ENCODE measurements around the gene AFF1.

Gene AFF1

DNA sequence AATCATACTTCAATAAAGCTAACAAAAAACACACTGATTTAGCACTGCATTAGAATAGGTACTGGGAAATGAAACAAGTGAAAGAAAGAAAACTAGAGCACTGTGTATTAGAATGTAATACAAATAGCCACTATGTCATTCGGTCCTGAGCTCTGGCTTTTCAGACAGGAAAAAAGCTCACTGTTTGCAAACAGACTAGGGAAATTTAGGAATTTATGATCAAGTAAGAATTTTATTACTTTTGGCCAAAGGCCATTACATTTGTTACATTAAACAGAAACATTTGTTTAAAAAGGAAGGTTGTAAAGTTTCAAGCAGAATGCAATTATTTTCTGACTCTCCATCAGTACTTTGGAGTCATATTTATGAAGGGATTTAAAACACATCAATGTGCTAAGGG is 216.9 kb downstream of the AFF1 start:
- DNase-seq (ENCODE audit: low spot score) = no peak

DNA sequence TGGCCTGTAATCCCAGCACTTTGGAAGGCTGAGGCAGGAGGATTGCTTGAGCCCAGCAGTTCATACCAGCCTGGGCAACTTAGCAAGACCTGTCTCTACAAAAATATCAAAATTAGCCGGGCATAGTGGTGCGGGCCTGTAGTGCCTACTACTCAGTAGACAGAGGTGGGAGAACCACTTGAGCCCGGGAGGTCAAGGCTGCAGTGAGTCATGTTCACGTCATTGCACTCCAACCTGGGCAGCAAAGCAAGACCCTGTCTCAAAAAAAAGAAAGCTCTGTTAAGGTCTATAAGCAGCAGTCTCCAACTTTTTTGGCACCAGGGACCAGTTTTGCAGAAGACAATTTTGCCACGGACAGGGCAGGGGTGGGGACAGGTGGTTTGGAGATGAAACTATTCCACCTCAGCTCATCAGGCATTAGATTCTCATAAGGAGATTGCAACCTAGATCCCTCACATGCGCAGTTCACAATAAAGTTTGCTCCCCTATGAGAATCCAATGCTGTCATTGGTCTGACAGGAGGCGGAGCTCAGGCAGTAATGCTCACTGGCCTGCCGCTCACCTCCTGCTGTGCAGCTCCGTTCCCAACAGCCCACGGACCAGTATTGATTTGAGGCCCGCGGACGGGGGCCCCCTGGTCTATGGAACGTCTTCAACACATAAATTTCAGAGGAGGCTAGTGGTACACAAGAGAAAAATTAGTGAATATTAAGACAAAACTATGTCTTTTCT is 217.7 kb downstream of the AFF1 start:
- DNase-seq (ENCODE audit: low spot score) = no peak

DNA sequence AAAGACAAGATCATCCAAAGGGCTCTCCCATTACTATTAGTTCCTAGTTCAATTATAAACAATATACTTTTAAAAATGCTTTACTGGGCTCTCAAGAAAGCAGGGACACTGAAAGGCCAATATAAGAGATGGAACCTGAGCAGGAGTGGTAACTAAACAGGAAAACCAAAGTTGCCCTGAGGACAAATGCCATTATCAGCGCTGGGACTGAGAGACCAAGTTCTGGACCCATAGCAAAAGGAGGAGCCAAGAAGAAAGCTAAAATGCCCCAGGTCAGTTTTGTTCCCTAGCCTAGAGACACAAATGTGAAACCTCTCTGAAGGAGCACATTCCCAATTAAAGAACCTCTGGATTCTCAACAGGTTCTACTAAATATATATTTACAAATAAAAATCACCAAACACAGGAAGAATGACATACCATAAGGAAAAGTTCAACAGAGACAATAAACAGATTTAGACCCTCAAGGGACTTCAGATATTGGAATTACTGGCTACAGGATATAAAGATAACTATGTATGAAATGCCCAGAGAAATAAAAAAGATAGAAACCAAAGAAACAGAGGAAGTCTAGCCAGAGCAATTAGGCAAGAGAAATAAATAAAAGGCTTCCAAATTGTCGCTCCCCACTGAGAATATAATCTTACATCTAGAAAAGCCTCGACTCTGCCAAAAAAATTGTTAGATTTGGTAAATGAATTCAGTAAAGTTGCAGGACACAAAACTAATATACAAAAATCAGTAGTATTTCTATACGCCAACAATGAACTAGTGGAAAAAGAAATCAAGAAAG is 218.5 kb downstream of the AFF1 start:
- no peak for DNase-seq (ENCODE audit: low spot score)

DNA sequence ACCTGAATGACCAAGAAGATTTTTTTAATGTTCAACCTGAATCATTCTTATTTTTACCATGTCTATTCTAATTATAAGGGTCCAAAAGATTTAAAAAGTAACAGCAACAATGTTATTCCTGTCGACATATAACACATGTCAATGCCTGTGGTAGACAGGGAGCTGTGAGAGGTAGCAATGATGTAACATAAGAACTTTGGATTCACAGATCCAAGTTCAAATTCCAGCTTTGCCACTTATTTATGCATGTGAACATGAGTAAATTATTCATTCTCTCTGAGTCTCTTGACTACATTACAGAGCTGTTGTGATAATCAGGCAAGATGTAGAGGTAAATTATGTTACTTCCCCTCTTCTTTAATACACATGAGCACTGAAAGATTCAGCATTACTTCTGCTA is 231.1 kb downstream of the AFF1 start:
- no peak for DNase-seq (ENCODE audit: low spot score)

DNA sequence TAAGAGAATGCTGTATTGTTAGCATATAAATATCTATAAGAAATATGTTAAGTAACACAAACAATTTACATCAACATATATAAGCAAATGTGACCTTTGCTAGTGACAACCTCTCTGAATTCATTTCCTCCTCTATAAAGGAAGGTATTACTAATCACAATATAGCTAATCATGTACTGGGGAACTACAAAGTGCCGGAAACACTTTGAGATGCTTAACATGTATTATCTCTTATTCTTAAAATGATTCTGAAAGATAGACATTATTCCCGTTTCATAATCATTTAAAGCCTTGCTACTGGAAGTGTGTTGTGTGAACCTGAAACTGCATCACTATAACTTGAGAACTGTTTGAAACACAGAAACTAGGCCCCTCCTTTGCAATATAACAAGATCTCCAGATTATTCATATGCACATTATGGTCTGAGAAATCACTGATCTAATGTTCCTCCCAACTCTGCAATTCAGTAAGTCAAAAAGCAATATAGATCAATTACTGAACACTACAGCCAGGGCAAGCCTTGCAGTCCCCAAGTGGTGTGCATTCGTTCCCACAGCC is 231.6 kb downstream of the AFF1 start:
- no peak for DNase-seq (ENCODE audit: low spot score)

DNA sequence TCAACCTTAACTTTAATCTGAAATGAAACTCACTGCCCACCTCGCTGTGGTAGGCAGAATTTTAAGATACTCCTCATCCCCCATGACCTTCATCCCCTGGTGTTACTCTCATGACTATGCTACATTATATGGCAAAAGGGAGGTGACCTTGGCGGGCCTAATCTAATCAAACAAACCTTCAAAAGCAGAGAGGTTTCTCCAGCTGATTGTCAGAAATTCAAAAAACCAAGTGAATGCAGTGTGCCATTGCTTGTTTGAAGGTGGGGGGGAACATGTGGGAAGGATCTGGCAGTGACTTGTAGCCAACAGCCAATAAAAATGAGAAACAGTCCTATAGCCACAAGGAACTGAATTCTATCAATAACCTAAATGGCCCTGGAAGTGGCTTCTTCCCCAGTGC is 237.1 kb downstream of the AFF1 start:
- no peak for DNase-seq (ENCODE audit: low spot score)

DNA sequence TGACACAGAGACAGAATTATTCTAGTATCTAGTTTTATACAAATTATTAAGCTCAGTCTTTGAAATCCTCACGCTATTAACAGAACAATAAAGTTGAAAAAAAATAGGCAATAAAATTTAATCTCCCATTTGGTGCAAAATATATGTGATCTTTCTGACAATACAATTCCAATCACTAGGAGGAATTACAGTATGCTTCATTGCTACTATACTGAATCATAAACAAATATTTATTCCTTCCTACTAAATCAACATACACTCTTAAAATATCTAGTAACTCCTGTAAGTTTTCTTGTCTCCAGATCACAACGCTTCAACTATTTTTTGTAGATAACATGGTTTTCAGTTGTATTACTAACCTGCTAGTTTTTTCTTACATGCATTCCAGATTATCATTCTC is 239.9 kb downstream of the AFF1 start:
- DNase-seq (ENCODE audit: low spot score) = no peak

DNA sequence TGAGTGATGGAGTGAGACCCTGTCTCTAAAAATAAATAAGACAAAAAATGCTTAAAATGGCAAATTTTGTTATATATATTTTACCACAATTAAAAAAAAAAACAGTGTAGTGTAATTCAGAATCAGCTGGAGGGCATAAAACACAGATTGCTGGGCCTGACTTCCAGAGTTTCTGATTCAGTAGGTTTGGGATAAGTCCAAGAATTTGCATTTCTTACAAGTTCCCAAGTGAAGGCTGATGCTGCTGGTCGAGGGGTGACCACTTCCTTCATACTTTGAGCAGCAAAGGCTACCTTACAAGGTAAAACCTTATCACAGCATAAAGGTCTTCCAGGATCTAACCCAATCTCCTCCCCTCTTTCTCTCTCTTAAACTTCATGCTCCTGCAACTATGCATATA is 244.9 kb downstream of the AFF1 start:
- DNase-seq (ENCODE audit: low spot score) = no peak

DNA sequence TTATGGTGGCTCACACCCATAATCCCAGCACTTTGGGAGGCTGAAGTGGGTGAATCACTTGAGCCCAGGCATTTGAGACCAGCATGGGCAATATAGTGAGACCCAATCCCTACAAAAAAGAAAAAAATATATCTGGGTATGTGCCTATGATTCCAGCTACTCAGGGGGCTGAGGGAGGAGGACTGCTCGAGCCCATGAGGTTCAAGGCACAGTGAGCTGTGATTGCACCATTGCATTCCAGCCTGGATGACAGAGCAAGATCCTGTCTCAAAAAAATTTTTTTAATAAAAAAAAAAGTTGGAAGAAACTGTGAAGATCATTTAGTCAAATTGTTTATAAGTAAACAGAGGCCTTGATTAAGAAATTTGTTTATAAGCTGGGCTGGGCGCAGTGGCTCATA is 246.0 kb downstream of the AFF1 start:
- DNase-seq (ENCODE audit: low spot score) = no peak

DNA sequence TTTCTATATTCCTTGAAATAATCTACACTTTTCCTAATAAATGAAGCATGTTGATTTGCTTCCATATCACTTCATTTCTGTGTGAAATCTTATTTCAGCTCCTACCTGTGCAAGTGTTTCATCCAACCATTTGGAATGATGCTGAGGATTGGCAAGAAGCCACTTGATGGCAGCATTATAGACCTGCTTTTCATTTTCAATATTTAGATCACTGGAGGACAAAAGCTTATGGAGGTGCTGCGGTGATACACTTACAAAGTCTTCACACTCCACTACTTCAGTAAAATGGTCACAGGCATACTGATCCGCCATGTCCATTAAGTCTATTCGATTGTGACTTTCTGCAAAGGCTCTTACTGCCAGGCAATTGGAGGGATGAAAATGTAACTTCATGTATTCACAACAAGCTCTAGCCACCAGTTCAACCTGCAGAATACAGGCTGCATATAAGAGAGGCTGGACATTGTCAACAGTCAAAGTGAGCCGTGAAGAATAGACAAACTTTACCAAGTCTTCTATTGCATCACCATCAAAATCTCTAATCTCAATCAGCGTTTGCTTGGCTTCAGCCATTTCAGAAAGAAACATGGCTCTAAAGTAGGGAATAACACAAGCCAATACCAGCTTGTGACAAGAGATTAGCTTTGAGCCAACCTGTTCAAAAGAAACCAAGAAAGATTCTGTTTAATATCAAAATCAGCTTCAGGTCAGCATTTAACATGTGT is 250.5 kb downstream of the AFF1 start:
- no peak for DNase-seq (ENCODE audit: low spot score)

DNA sequence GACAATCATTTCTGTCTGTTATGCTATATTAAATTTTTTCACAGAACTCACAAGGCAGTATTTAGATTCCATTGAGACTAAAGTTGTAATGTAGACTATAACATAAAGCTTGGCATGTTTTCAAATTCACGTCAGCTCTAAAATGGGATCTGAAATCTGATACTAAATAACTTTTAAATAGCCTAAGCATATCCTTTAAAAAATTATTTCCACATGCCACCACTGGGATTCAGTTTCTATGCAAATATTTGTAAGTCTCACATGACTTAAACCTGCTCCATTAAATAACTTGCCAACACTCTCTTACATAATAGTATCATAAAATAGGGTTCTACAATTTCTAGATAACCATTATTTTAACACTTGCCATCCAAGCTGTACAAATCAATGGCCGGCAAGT is 253.2 kb downstream of the AFF1 start:
- no peak for DNase-seq (ENCODE audit: low spot score)

DNA sequence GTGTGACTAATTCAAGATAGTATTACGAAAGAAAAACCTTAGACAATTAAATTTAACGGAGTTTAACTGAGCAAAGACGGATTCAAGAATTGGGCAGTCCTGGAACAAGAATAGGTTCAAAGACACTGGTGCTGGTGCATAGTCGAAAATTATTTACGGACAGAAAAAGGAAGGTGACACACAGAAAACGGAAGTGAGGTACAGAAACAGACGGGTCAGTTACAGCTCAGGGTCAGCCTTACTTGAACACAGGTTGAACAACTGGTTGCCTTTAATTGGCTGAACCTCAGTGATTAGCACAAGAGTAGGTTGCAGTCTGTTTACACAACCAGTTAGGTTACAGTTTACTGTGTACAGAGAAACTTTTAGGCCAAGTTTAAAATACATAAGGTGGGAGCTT is 254.1 kb downstream of the AFF1 start:
- no peak for DNase-seq (ENCODE audit: low spot score)
